Ovary (tissue), 9 donors: ENCODE data around the gene HNRNPA3. TPM values are rescaled to one million over a fixed set of nuclear protein-coding genes. Genes with fewer than 3 reads are reported as not detected.

Experiments
- DNase-seq, 5 donors: peaks; one replicate each; pipeline ENCODE4 v3.0.0-alpha.2; 2019 to 2020
- H3K27ac ChIP-seq, 2 donors: fragments of 200-600 bp; one replicate each; pipeline versions ENCODE4 v1.5.1 to v1.8.0; 2019 to 2022
- H3K27me3 ChIP-seq: fragments of 200-600 bp; one replicate; pipeline ENCODE4 v1.8.0; 2022
- H3K36me3 ChIP-seq: fragments of 200-600 bp; sonication (generic); one replicate; pipeline ENCODE4 v1.5.1; 2019
- H3K4me1 ChIP-seq: one replicate; pipeline ENCODE4 v1.8.1; 2013; ENCODE audit warnings: mild to moderate bottlenecking, moderate library complexity; ENCODE audit not compliant: insufficient read depth
- H3K4me3 ChIP-seq: fragments of 200-600 bp; sonication (generic); one replicate; pipeline ENCODE4 v1.5.1; 2017
- H3K9me3 ChIP-seq, 2 donors: fragments of 200-600 bp in 1 of 2; sonication (generic) in 1 of 2; one replicate each; pipeline versions ENCODE4 v1.5.1 to v1.8.1; 2013 to 2019; ENCODE audit warnings: mild to moderate bottlenecking in 1 of 2, moderate library complexity in 1 of 2
- CTCF ChIP-seq, 3 donors: fragments of 450-650 bp in 2 of 3; fragments of 200-600 bp in 1 of 3; IDR thresholded peaks; one replicate each; pipeline versions ENCODE4 v1.5.1 to v1.8.0; 2016 to 2022; ENCODE audit warnings: antibody characterized with exemption in 3 of 3, mild to moderate bottlenecking in 1 of 3
- EP300 ChIP-seq: sonication (generic); formaldehyde crosslinking; IDR thresholded peaks from one replicate; pipeline ENCODE4 v1.6.1; 2017; ENCODE audit warnings: antibody characterized with exemption
- POLR2A ChIP-seq: fragments of 450-650 bp; IDR thresholded peaks from one replicate; pipeline ENCODE4 v1.6.1; 2017; ENCODE audit warnings: antibody characterized with exemption, mild to moderate bottlenecking, moderate library complexity
- WGBS, 3 donors: extraction: QIAGEN DNeasy Blood & Tissue Kit in 1 of 3; methylation state at CpG; one replicate each; pipeline versions ENCODE4 v1.1.5 to v1.1.7; 2013 to 2017; 5-methylcytosine and 5-hydroxymethylcytosine counted together
- intact Hi-C, 4 donors: fragments of 100-400 bp; cut with DNase I; formaldehyde crosslinking; loops; one replicate each; pipeline versions ENCODE4 v1.11.0 to v1.15.1; 2022 to 2023
- polyA plus RNA-seq, 2 donors: library from polyadenylated mRNA; stranded (reverse); fragments of 200-250 nt in 1 of 2; fragments of 350-450 nt in 1 of 2; fragmentation: Illumina TruSeq in 1 of 2; extraction: RNeasy Lipid Tissue Mini Kit (QIAGEN cat#74804) in 1 of 2; gene quantifications; one replicate each; pipeline ENCODE4 v1.2.3, GENCODE V29; 2013 to 2014
- total RNA-seq, 7 donors: library from RNA; depleted of rRNA in 2 of 7; stranded (reverse); fragments of >200 nt in 2 of 7; fragmentation: NEBNext Ultra II Directional in 3 of 7; extraction: Animal tissue kit (Norgen Biotek cat#: 25700) in 3 of 7; gene quantifications; one replicate each; pipeline versions ENCODE4 v1.1.0 to v1.2.4, GENCODE V29; 2016 to 2023
- donor health status: DM: no; HTN: no; CAD: no; lungs with moderate emphysema.
- donor health status: DM: no; HTN: no; CAD: no.
- donor health status: Bipolar disorder and iron deficiency.
- donor health status: DM: yes; HTN: yes; CAD: no.
- donor health status: DM: no; HTN: no; CAD: no.
- donor health status: DM: yes; HTN: yes; CAD: no.

Gene HNRNPA3
- total and polyA plus RNA-seq, 9 donors: 71.0 to 273 (median 216) TPM

- Histone ChIP-seq H3K36me3 (no peaks in the 10 kb centered on the region), H3K27me3 (no peaks in the 10 kb centered on the region), H3K4me1 (no peaks in the 10 kb centered on the region), H3K9me3 (no peaks in the 10 kb centered on the region), H3K4me3 (no peak overlapping the region), H3K27ac (no peak overlapping the region)
- DNase-seq: no peak
- TF ChIP-seq CTCF (IDR thresholded peaks at IDR 0.05): no peak
- TF ChIP-seq POLR2A: no peak
- no peak for TF ChIP-seq EP300
- WGBS, 3 donors: 88 to 94% (median 93%) methylated on average over 2 of the region's 2 CpGs
- intact Hi-C loops: loop anchor here in 1 of 4 donors (5.0 kb wide), 1 partner anchor 40 kb away; no protein-coding TSS in a partner anchor
Observed at GRCh38 chr2:177207101-177207500, 5.5 kb upstream of the HNRNPA3 start.

DNA sequence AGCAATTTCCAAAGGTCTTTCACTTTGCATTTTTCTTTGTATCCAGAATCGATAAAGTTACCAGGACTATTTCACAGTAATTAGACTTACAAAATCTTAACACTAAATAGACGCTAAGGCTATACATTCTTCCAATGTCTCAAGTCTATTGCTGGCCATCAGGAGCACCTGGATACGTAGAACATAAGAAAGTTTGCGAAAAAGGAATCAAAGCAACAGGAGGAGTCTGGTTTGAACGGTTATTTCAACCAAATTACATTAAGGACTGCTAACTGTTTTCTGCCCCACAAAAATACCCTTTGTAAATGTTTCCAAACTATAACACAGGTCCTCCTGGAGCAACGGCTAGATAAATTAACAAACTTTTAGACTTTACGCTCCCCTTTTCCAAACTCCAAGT, 1.4 kb upstream of the HNRNPA3 start:
- intact Hi-C loops: loop anchor here (5.0 kb wide), 4 partner anchors 44 to 1089 kb away; partner anchors contain the start of genes NFE2L2 (in 2 of the 4) and HOXD9 (in 1 of the 4)
- Histone ChIP-seq H3K36me3 (no peaks in the 10 kb centered on the region), H3K27ac (peak overlapping the region; percentile 67 to 99), H3K27me3 (no peaks in the 10 kb centered on the region), H3K4me1 (peaks cover 3% of the 10 kb centered on the region), H3K4me3 (peak overlapping the region; percentile 61), H3K9me3 (no peaks in the 10 kb centered on the region)
- TF ChIP-seq EP300: no peak
- no peak for TF ChIP-seq POLR2A
- TF ChIP-seq CTCF (IDR thresholded peaks at IDR 0.05): no peak
- 32 to 53% (median 36%) methylated on average over 7 of the region's 7 CpGs for WGBS, 3 donors
- DNase-seq: no peak

DNA sequence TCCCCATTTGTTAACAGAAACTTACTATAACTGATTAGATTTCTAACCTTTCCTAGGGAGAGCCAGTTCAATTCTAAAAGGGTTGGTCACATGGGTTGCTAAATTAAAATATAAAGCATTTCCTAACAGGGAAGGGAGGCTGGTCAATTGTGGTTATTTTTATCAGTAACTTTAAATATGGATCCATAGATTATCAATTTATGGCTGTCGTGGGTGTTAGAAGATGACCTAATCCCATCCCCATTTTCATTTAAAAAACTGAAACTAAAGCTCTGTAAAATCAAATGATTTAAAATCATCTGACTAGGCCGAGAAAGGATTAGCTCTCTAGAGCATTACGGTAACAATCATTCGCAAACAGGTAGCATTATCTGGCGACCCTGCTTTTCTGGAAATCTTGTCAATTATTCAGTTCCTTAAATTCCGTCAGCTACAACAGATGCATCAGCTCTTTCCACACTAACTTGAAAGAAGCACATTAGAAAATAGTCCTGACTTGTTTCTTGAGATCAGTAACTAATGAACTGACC, 953 bp upstream of the HNRNPA3 start:
- no peak for DNase-seq
- no peak for TF ChIP-seq CTCF (IDR thresholded peaks at IDR 0.05)
- TF ChIP-seq EP300: no peak
- no peak for TF ChIP-seq POLR2A
- no peaks in the 10 kb centered on the region for H3K36me3 ChIP-seq
- H3K9me3 ChIP-seq: no peaks in the 10 kb centered on the region
- intact Hi-C loops: loop anchor here (1.0 to 5.0 kb wide), 6 partner anchors 44 to 1089 kb away; partner anchors contain the start of genes NFE2L2 (in 3 of the 4) and HOXD9 (in 1 of the 4)
- WGBS, 3 donors: 0 to 7% (median 5%) methylated on average over 6 of the region's 6 CpGs
- peaks cover 3% of the 10 kb centered on the region for H3K4me1 ChIP-seq
- peak overlapping the region; percentile 61 for H3K4me3 ChIP-seq
- peak overlapping the region; percentile 67 to 99 for H3K27ac ChIP-seq
- H3K27me3 ChIP-seq: no peaks in the 10 kb centered on the region

GRCh38 chr2:177212891-177213856, 580 bp downstream of the HNRNPA3 start:
- H3K27ac ChIP-seq: peak overlapping the region; percentile 99
- peak in 2 of 3 donors; percentile 12 to 23 for TF ChIP-seq CTCF (IDR thresholded peaks at IDR 0.05)
- no peak for TF ChIP-seq EP300
- peak; percentile 6 for TF ChIP-seq POLR2A
- intact Hi-C loops: loop anchor here (1.0 to 5.0 kb wide), 6 partner anchors 46 to 1091 kb away; partner anchors contain the start of genes NFE2L2 (in 3 of the 4) and HOXD9 (in 1 of the 4)
- peak; percentile 90 to 94 (median 93) for DNase-seq
- no peaks in the 10 kb centered on the region for H3K36me3 ChIP-seq
- no peaks in the 10 kb centered on the region for H3K9me3 ChIP-seq
- H3K4me1 ChIP-seq: peaks cover 3% of the 10 kb centered on the region
- no peaks in the 10 kb centered on the region for H3K27me3 ChIP-seq
- WGBS, 3 donors: 0 to 1% (median 1%) methylated on average over 66 to 74 of the region's 74 CpGs
- peak overlapping the region; percentile 94 for H3K4me3 ChIP-seq
